Measurements from ENCODE around the gene MIF4GD. TPM values are rescaled to one million over a fixed set of nuclear protein-coding genes. Genes with fewer than 3 reads are reported as not detected.

MIF4GD gene
- total and polyA plus RNA-seq, 5 donors from 2014 or later, result 35.7 to 102 (median 86.6) TPM

- H3K36me3 Mint-ChIP-seq, result peaks cover 35% of the 10 kb centered on the region
- no peaks in the 10 kb centered on the region for H3K27me3 ChIP-seq (ENCODE audit: control insufficient read depth, insufficient read depth, low read length)
- H3K36me3 ChIP-seq (ENCODE audit: control insufficient read depth, insufficient read depth, low read length), result peaks cover 74% of the 10 kb centered on the region
- peak overlapping the region in 1 of 3 donors; percentile 71 for H3K27ac Mint-ChIP-seq
- no peak for ATAC-seq (ENCODE audit: low read depth in 2 of 2)
- no peaks in the 10 kb centered on the region for H3K9me3 ChIP-seq (ENCODE audit: control insufficient read depth in 2 of 2, low read length in 2 of 2)
- peaks cover under 1% of the 10 kb centered on the region for H3K4me1 ChIP-seq (ENCODE audit: control insufficient read depth, insufficient read depth, low read length, poor library complexity, severe bottlenecking)
- H3K4me1 Mint-ChIP-seq, result peaks cover 0 to 14% (median 7%) of the 10 kb centered on the region in 4 donors
- no peaks in the 10 kb centered on the region for H3K27me3 Mint-ChIP-seq
- H3K27ac ChIP-seq (ENCODE audit: insufficient read depth, low read length, poor library complexity, severe bottlenecking), result no peak overlapping the region
- DNase-seq, result no peak
- no peak overlapping the region for H3K4me3 ChIP-seq (ENCODE audit: low read depth, low read length)
- no peaks in the 10 kb centered on the region for H3K9me3 Mint-ChIP-seq
- no peak overlapping the region for H3K4me3 Mint-ChIP-seq
Observed at GRCh38 chr17:75237100-75238014, 33.7 kb downstream of the MIF4GD start.

DNA sequence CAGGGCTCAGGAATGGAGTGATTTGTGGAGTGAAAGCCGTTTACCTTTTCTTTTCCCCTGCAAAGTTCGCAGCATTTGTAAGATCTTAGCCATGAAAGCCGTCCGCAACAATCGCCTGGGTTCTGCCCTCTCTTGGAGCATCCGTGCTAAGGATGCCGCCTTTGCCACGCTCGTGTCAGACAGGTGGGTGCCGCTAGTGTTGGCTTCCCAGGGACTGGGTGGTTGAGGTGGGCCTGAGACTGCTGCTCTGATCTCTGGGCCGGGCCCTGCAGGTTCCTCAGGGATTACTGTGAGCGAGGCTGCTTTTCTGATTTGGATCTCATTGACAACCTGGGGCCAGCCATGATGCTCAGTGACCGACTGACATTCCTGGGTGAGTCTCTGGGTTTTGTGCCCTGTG, 38.2 kb downstream of the MIF4GD start:
- Mint-ChIP-seq H3K4me1 (peaks cover 0 to 3% (median 0%) of the 10 kb centered on the region in 4 donors), H3K4me3 (no peak overlapping the region), H3K27ac (no peak overlapping the region), H3K27me3 (no peaks in the 10 kb centered on the region), H3K36me3 (peaks cover 36% of the 10 kb centered on the region), H3K9me3 (no peaks in the 10 kb centered on the region)
- ATAC-seq (ENCODE audit: low read depth in 2 of 2), result no peak
- Histone ChIP-seq H3K4me1 (ENCODE audit: control insufficient read depth, insufficient read depth, low read length, poor library complexity, severe bottlenecking) (no peaks in the 10 kb centered on the region), H3K36me3 (ENCODE audit: control insufficient read depth, insufficient read depth, low read length) (peaks cover 83% of the 10 kb centered on the region), H3K27ac (ENCODE audit: insufficient read depth, low read length, poor library complexity, severe bottlenecking) (no peak overlapping the region), H3K27me3 (ENCODE audit: control insufficient read depth, insufficient read depth, low read length) (no peaks in the 10 kb centered on the region), H3K9me3 (ENCODE audit: control insufficient read depth in 2 of 2, low read length in 2 of 2) (no peaks in the 10 kb centered on the region), H3K4me3 (ENCODE audit: low read depth, low read length) (no peak overlapping the region)
- no peak for DNase-seq

- Mint-ChIP-seq H3K27me3 (no peaks in the 10 kb centered on the region), H3K27ac (no peak overlapping the region), H3K4me3 (no peak overlapping the region), H3K36me3 (peaks cover 32% of the 10 kb centered on the region), H3K4me1 (peaks cover 0 to 3% (median 0%) of the 10 kb centered on the region in 4 donors), H3K9me3 (no peaks in the 10 kb centered on the region)
- Histone ChIP-seq H3K27ac (ENCODE audit: insufficient read depth, low read length, poor library complexity, severe bottlenecking) (no peak overlapping the region), H3K36me3 (ENCODE audit: control insufficient read depth, insufficient read depth, low read length) (peaks cover 78% of the 10 kb centered on the region), H3K27me3 (ENCODE audit: control insufficient read depth, insufficient read depth, low read length) (no peaks in the 10 kb centered on the region), H3K4me3 (ENCODE audit: low read depth, low read length) (no peak overlapping the region), H3K4me1 (ENCODE audit: control insufficient read depth, insufficient read depth, low read length, poor library complexity, severe bottlenecking) (no peaks in the 10 kb centered on the region), H3K9me3 (ENCODE audit: control insufficient read depth in 2 of 2, low read length in 2 of 2) (no peaks in the 10 kb centered on the region)
- ATAC-seq (ENCODE audit: low read depth in 2 of 2), result no peak
- DNase-seq, result no peak
Observed at GRCh38 chr17:75231741-75232464, 39.1 kb downstream of the MIF4GD start.

DNA sequence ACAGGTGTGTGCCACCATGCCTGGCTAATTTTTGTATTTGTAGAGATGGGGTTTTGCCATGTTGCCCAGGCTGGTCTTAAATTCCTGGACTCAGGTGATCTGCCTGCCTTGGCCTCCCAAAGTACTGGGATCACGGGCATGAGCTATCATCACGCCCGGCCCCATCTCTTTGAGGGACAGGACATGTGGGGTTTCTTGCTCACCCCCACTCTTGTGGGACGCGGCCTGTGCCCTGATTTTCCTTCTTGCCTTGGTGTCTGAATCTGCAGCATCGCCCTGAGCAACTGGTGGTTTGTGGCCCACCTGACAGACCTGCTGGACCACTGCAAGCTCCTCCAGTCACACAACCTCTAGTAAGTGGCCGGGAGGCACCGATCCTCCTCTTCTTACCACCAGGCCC, 40.0 kb downstream of the MIF4GD start:
- Histone ChIP-seq H3K4me1 (ENCODE audit: control insufficient read depth, insufficient read depth, low read length, poor library complexity, severe bottlenecking) (no peaks in the 10 kb centered on the region), H3K27me3 (ENCODE audit: control insufficient read depth, insufficient read depth, low read length) (no peaks in the 10 kb centered on the region), H3K4me3 (ENCODE audit: low read depth, low read length) (no peak overlapping the region), H3K36me3 (ENCODE audit: control insufficient read depth, insufficient read depth, low read length) (peaks cover 79% of the 10 kb centered on the region), H3K9me3 (ENCODE audit: control insufficient read depth in 2 of 2, low read length in 2 of 2) (no peaks in the 10 kb centered on the region), H3K27ac (ENCODE audit: insufficient read depth, low read length, poor library complexity, severe bottlenecking) (no peak overlapping the region)
- H3K4me3 Mint-ChIP-seq, result no peak overlapping the region
- H3K4me1 Mint-ChIP-seq, result peaks cover 0 to 3% (median 0%) of the 10 kb centered on the region in 4 donors
- ATAC-seq (ENCODE audit: low read depth in 2 of 2) (no peak), DNase-seq (no peak)
- no peaks in the 10 kb centered on the region for H3K27me3 Mint-ChIP-seq
- H3K36me3 Mint-ChIP-seq, result peaks cover 30% of the 10 kb centered on the region
- no peak overlapping the region for H3K27ac Mint-ChIP-seq
- no peaks in the 10 kb centered on the region for H3K9me3 Mint-ChIP-seq

GRCh38 chr17:75228847-75229246, 42.2 kb downstream of the MIF4GD start:
- peaks cover 35% of the 10 kb centered on the region for H3K36me3 Mint-ChIP-seq
- Histone ChIP-seq H3K9me3 (ENCODE audit: control insufficient read depth in 2 of 2, low read length in 2 of 2) (no peaks in the 10 kb centered on the region), H3K27ac (ENCODE audit: insufficient read depth, low read length, poor library complexity, severe bottlenecking) (no peak overlapping the region), H3K4me1 (ENCODE audit: control insufficient read depth, insufficient read depth, low read length, poor library complexity, severe bottlenecking) (no peaks in the 10 kb centered on the region), H3K27me3 (ENCODE audit: control insufficient read depth, insufficient read depth, low read length) (no peaks in the 10 kb centered on the region), H3K36me3 (ENCODE audit: control insufficient read depth, insufficient read depth, low read length) (peaks cover 75% of the 10 kb centered on the region), H3K4me3 (ENCODE audit: low read depth, low read length) (no peak overlapping the region)
- H3K9me3 Mint-ChIP-seq, result no peaks in the 10 kb centered on the region
- no peak overlapping the region for H3K4me3 Mint-ChIP-seq
- no peaks in the 10 kb centered on the region for H3K27me3 Mint-ChIP-seq
- ATAC-seq (ENCODE audit: low read depth in 2 of 2) (no peak), DNase-seq (no peak)
- H3K4me1 Mint-ChIP-seq, result no peaks in the 10 kb centered on the region
- H3K27ac Mint-ChIP-seq, result no peak overlapping the region

DNA sequence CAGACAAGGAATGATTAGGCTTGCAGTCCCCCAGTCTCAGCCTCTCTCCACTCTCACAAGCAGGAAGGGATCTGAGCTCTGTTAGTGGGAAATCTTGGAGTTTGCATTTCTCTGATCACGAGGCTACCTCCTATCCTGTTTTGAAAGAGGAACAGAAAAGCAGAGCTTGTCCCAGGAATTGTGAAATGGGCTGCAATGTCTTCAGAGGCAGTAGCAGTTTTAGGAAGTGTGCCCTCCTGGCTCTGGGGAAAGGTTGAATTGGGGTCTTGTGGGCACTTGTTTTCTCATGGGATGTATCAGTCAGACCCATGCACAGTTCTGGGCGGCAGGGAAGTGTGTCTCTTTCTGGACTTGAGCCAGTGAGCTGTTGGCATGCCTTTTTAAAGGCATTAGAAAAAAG, 42.7 kb downstream of the MIF4GD start:
- peaks cover 35% of the 10 kb centered on the region for H3K36me3 Mint-ChIP-seq
- H3K36me3 ChIP-seq (ENCODE audit: control insufficient read depth, insufficient read depth, low read length), result peaks cover 75% of the 10 kb centered on the region
- H3K4me3 ChIP-seq (ENCODE audit: low read depth, low read length), result no peak overlapping the region
- DNase-seq (no peak), ATAC-seq (ENCODE audit: low read depth in 2 of 2) (no peak)
- H3K27ac Mint-ChIP-seq, result no peak overlapping the region
- no peaks in the 10 kb centered on the region for H3K4me1 Mint-ChIP-seq
- H3K4me3 Mint-ChIP-seq, result no peak overlapping the region
- no peaks in the 10 kb centered on the region for H3K9me3 Mint-ChIP-seq
- no peaks in the 10 kb centered on the region for H3K27me3 ChIP-seq (ENCODE audit: control insufficient read depth, insufficient read depth, low read length)
- no peaks in the 10 kb centered on the region for H3K4me1 ChIP-seq (ENCODE audit: control insufficient read depth, insufficient read depth, low read length, poor library complexity, severe bottlenecking)
- H3K9me3 ChIP-seq (ENCODE audit: control insufficient read depth in 2 of 2, low read length in 2 of 2), result no peaks in the 10 kb centered on the region
- H3K27me3 Mint-ChIP-seq, result no peaks in the 10 kb centered on the region
- H3K27ac ChIP-seq (ENCODE audit: insufficient read depth, low read length, poor library complexity, severe bottlenecking), result no peak overlapping the region

- Histone ChIP-seq H3K36me3 (ENCODE audit: control insufficient read depth, insufficient read depth, low read length) (peaks cover 75% of the 10 kb centered on the region), H3K27ac (ENCODE audit: insufficient read depth, low read length, poor library complexity, severe bottlenecking) (no peak overlapping the region), H3K4me1 (ENCODE audit: control insufficient read depth, insufficient read depth, low read length, poor library complexity, severe bottlenecking) (no peaks in the 10 kb centered on the region), H3K27me3 (ENCODE audit: control insufficient read depth, insufficient read depth, low read length) (no peaks in the 10 kb centered on the region), H3K4me3 (ENCODE audit: low read depth, low read length) (no peak overlapping the region), H3K9me3 (ENCODE audit: control insufficient read depth in 2 of 2, low read length in 2 of 2) (no peaks in the 10 kb centered on the region)
- Mint-ChIP-seq H3K9me3 (no peaks in the 10 kb centered on the region), H3K4me1 (no peaks in the 10 kb centered on the region), H3K4me3 (no peak overlapping the region), H3K27ac (no peak overlapping the region), H3K27me3 (no peaks in the 10 kb centered on the region), H3K36me3 (peaks cover 31% of the 10 kb centered on the region)
- DNase-seq (no peak), ATAC-seq (ENCODE audit: low read depth in 2 of 2) (no peak)
Observed at GRCh38 chr17:75227729-75228128, 43.3 kb downstream of the MIF4GD start.

All from CD4-positive, CD25-positive, alpha-beta regulatory T cell (primary cell).